Progenitor cell of endocrine pancreas (in vitro differentiated cells): Measurements from ENCODE around the gene MATN1. TPM values are rescaled to one million over a fixed set of nuclear protein-coding genes. Genes with fewer than 3 reads are reported as not detected.

Experiments used
- DNase-seq: peaks from one replicate; pipeline ENCODE4 v3.0.0; 2021; ENCODE audit warnings: low spot score; ENCODE audit not compliant: unreplicated experiment
- H3K27ac Mint-ChIP-seq: 2 replicates; pipeline ENCODE4 v1.8.0; 2021; ENCODE audit warnings: mild to moderate bottlenecking, moderate library complexity, mixed read lengths
- H3K27me3 Mint-ChIP-seq: 2 replicates; pipeline ENCODE4 v1.8.0; 2021; ENCODE audit warnings: mixed read lengths
- H3K36me3 Mint-ChIP-seq: 2 replicates; pipeline ENCODE4 v1.8.0; 2022; ENCODE audit warnings: mixed read lengths; ENCODE audit not compliant: insufficient read depth
- H3K4me1 Mint-ChIP-seq: 2 replicates; pipeline ENCODE4 v1.8.0; 2021; ENCODE audit warnings: low read depth, mixed read lengths
- H3K4me3 Mint-ChIP-seq: 2 replicates; pipeline ENCODE4 v1.8.0; 2021; ENCODE audit warnings: low read depth, mild to moderate bottlenecking, moderate library complexity, mixed read lengths
- H3K9me3 Mint-ChIP-seq: 2 replicates; pipeline ENCODE4 v1.8.0; 2021; ENCODE audit warnings: low read depth, mixed read lengths
- CTCF ChIP-seq: fragments of 200-600 bp; sonication (generic); IDR thresholded peaks from one replicate; pipeline ENCODE4 v1.5.0; 2021; ENCODE audit warnings: antibody characterized with exemption, mild to moderate bottlenecking; ENCODE audit not compliant: unreplicated experiment
- total RNA-seq: library from RNA; stranded (reverse); gene quantifications from 2 replicates; pipeline ENCODE4 v1.2.1, GENCODE V29; 2021

Gene MATN1
- total RNA-seq, 1 donor from 2014 or later, result 0.14 TPM

- DNase-seq, result no peak
- H3K4me3 Mint-ChIP-seq, result no peak overlapping the region
- no peaks in the 10 kb centered on the region for H3K9me3 Mint-ChIP-seq
- no peaks in the 10 kb centered on the region for H3K36me3 Mint-ChIP-seq
- no peak overlapping the region for H3K27ac Mint-ChIP-seq
- no peaks in the 10 kb centered on the region for H3K4me1 Mint-ChIP-seq
- TF ChIP-seq CTCF, result no peak
- peaks cover 13% of the 10 kb centered on the region for H3K27me3 Mint-ChIP-seq
Observed at GRCh38 chr1:30762152-30762929, 39.0 kb upstream of the MATN1 start.

GRCh38 chr1:30761381-30762151 lies 38.2 kb upstream of the MATN1 start:
- no peak for DNase-seq
- H3K27me3 Mint-ChIP-seq, result peaks cover 16% of the 10 kb centered on the region
- no peaks in the 10 kb centered on the region for H3K9me3 Mint-ChIP-seq
- H3K36me3 Mint-ChIP-seq, result no peaks in the 10 kb centered on the region
- TF ChIP-seq CTCF, result no peak
- H3K27ac Mint-ChIP-seq, result no peak overlapping the region
- H3K4me3 Mint-ChIP-seq, result no peak overlapping the region
- H3K4me1 Mint-ChIP-seq, result no peaks in the 10 kb centered on the region

- no peak overlapping the region for H3K27ac Mint-ChIP-seq
- H3K36me3 Mint-ChIP-seq, result no peaks in the 10 kb centered on the region
- H3K27me3 Mint-ChIP-seq, result peaks cover 16% of the 10 kb centered on the region
- H3K4me1 Mint-ChIP-seq, result no peaks in the 10 kb centered on the region
- H3K9me3 Mint-ChIP-seq, result no peaks in the 10 kb centered on the region
- no peak for DNase-seq
- TF ChIP-seq CTCF, result no peak
- H3K4me3 Mint-ChIP-seq, result no peak overlapping the region
Observed at GRCh38 chr1:30760596-30761324, 37.4 kb upstream of the MATN1 start.

GRCh38 chr1:30759718-30760281 lies 36.4 kb upstream of the MATN1 start:
- Mint-ChIP-seq H3K36me3 (no peaks in the 10 kb centered on the region), H3K4me3 (no peak overlapping the region), H3K27me3 (peaks cover 16% of the 10 kb centered on the region), H3K4me1 (no peaks in the 10 kb centered on the region), H3K27ac (no peak overlapping the region), H3K9me3 (no peaks in the 10 kb centered on the region)
- no peak for DNase-seq
- TF ChIP-seq CTCF, result no peak

GRCh38 chr1:30758785-30759380 lies 35.5 kb upstream of the MATN1 start:
- H3K9me3 Mint-ChIP-seq, result no peaks in the 10 kb centered on the region
- H3K4me1 Mint-ChIP-seq, result no peaks in the 10 kb centered on the region
- no peak for TF ChIP-seq CTCF
- peaks cover 16% of the 10 kb centered on the region for H3K27me3 Mint-ChIP-seq
- H3K4me3 Mint-ChIP-seq, result no peak overlapping the region
- no peak overlapping the region for H3K27ac Mint-ChIP-seq
- DNase-seq, result no peak
- no peaks in the 10 kb centered on the region for H3K36me3 Mint-ChIP-seq
